GM10266 (cell line): ENCODE data around the gene FOXO6.

Source experiments
- DNase-seq: peaks from one replicate; pipeline ENCODE4 v3.0.0; 2012; ENCODE audit errors: extremely low spot score
- TF ChIP-seq, protein P1 (sequence below): IDR thresholded peaks from 2 replicates; pipeline ENCODE4 v1.5.1; 2012; ENCODE audit warnings: mild to moderate bottlenecking, low read depth; ENCODE audit not compliant: control insufficient read depth, insufficient read depth; ENCODE audit errors: missing control alignments

The FOXO6 gene

DNA sequence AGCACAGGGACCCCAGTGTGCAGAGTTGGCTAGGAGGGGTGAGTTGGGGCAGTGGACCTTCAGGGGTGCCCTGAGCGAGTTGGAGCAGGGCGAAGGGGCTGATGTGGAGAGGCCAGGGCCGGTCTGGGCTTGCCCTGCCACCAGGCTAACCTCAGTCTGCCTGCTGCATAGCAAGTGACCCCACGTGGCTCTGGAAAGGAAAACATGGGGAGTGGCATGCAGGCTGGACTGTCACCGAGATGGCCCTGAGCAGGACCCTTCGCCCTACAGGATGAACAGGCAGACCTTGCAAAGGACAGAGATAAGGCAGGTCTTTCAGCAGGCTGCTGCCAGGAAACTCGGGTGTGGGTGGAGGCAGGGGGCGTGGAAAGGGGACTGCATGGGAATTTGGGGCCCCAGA, 51.5 kb downstream of the FOXO6 start:
- no peak for DNase-seq

DNA sequence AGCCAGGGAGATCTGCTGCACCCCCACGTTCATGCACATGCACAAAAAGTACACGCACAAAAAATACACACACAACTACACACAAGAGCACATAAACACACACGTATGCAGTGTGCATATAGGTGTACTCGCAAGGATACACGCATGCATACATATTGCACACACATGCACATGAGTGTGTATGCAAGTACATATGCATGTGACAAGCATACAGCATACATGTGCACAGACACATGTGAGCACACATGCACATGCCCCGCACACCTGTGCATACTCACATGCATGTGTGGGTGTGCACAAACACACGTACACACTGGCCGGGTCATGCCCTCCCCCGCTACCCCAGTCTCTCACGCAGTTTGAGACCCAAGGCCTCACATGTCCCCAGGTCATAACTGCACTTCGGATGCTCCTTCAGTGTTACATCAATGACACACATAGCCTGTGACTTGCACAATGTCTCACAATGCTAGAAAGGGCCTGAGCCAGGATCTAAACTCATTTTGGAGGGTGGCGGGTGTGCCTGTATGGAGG, 52.6 kb downstream of the FOXO6 start:
- TF ChIP-seq, protein P1, sequence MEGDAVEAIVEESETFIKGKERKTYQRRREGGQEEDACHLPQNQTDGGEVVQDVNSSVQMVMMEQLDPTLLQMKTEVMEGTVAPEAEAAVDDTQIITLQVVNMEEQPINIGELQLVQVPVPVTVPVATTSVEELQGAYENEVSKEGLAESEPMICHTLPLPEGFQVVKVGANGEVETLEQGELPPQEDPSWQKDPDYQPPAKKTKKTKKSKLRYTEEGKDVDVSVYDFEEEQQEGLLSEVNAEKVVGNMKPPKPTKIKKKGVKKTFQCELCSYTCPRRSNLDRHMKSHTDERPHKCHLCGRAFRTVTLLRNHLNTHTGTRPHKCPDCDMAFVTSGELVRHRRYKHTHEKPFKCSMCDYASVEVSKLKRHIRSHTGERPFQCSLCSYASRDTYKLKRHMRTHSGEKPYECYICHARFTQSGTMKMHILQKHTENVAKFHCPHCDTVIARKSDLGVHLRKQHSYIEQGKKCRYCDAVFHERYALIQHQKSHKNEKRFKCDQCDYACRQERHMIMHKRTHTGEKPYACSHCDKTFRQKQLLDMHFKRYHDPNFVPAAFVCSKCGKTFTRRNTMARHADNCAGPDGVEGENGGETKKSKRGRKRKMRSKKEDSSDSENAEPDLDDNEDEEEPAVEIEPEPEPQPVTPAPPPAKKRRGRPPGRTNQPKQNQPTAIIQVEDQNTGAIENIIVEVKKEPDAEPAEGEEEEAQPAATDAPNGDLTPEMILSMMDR, result no peak
- no peak for DNase-seq

More for the DNA sequence above, 51.5 kb downstream of the FOXO6 start:
- TF ChIP-seq, protein P1, result no peak

GRCh38 chr1:41414296-41414695, 53.1 kb downstream of the FOXO6 start:
- no peak for DNase-seq
- TF ChIP-seq, protein P1, result no peak

DNA sequence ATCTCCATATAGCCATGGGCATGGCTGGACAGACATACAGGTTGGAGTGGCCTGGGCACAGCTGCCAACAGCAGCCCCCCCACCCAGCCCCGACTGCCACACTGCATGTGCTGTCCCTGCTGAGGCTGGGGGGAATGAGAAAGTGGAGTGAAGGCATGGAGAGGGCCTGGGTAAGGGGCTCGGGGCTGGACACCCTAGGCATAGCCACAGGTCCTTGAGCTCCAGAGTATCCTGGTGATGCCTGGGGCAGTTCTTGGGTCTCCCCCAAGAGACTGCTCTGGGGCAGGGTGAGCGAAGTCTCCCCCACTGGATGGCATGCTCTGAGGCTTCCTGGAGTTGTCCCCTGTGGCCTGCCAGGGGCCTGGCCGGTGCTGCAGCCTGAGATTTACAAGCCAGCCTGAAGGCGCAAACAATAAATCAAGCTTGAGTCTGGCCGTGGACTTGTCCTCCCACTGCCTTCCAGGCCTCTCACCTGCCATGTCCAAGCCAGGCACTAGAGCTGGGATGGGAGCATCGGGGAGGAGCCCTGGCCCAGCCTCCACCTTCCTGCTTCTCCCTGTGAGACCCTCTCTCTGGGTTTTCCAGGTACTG, 53.6 kb downstream of the FOXO6 start:
- DNase-seq, result no peak
- TF ChIP-seq, protein P1, result no peak

- no peak for DNase-seq
- TF ChIP-seq, protein P1, result no peak
Measured at GRCh38 chr1:41416081-41416480, 54.8 kb downstream of the FOXO6 start.

DNA sequence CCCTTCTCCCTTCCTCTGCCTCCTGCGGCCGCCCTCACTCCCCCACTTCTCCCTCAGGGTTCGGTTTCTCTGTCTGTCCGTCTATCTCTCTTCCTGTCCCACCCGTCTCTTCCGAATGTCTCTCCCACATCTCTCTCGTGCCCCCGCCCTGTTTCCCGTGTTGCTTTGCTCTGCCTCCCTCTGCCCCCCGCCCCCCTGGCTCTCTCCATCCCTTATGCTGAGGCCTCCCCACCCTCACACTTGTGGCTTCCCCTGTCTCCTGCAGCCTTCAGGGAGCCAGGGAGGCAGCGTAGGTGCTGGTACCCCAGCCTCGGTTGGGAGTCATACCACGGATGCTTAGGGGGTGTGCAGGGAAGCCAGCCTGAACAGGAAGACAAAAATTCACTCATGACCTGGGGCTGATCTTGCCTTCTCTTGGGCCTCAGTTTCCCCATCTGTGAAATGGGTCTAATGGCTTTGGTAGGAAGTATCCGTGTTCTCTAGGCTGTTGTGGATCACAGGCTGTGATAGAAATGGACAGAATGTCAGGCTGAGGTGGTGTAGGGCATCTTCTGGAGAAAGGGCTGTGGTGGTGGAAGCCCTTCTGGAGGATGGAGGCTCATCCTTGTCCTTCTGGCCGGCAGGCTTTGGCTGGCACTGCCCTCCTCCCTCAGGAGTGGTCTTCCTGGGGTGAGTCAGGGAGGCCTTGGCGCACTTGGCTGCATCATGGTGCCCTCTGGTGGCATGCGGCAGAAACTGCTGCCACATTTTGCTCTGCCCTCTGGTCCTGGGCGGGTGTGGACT, 55.5 kb downstream of the FOXO6 start:
- TF ChIP-seq, protein P1, result peak; percentile 96
- peak; percentile 83 for DNase-seq

DNA sequence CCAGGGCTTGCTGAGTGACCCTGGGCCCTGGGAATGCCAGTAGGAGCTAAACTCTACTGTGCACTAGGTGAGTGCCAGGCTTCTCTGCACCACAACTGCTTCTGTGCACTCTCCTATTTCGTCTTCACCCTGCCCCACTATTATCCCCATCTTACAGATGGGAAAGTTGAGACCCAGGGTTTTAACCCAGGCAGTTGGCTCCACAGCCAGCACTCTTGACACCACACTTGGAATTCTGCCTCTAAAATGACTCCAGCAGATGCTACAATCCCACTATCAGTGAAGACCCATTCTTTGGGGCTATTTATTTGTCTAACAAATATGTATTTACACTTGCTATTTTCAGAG, 56.1 kb downstream of the FOXO6 start:
- TF ChIP-seq, protein P1, result no peak
- no peak for DNase-seq
